ENCODE results near the gene ATXN1. TPM values are rescaled to one million over a fixed set of nuclear protein-coding genes. Genes with fewer than 3 reads are reported as not detected.

Gene ATXN1
- total RNA-seq, 4 donors from 2014 or later, result 42.4 to 74.9 (median 52.1) TPM

DNA sequence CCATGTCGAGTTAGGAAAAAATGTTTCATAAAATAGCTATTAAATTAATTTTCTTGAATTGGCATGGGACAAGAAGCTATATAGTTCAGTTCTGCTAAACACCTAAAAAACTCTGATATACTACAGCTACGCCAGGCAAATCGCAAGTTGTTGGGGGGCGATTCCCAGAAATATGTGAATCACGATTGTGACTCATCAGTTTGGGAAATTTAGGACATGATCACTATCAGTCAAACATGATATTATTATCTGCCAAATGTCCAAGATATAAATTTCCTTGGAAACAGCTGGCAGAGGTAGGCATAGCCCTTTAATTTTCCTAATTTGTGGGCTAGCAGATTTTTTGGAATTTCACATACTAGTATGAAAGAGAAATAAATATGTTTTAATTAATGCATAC lies 123.6 kb downstream of the ATXN1 start:
- Histone ChIP-seq H3K4me3 (no peak overlapping the region), H3K9me3 (no peaks in the 10 kb centered on the region), H3K27me3 (no peaks in the 10 kb centered on the region), H3K4me1 (peaks cover 0 to 6% (median 3%) of the 10 kb centered on the region in 4 donors), H3K27ac (replicated peaks in 1 of 4) (no peak overlapping the region), H3K36me3 (peaks cover 0 to 11% (median 6%) of the 10 kb centered on the region in 4 donors)
- 76% methylated on average over 5 of the region's 5 CpGs for WGBS
- TF ChIP-seq POLR2AphosphoS5 (IDR thresholded peaks at IDR 0.05) (no peak), EP300 (IDR thresholded peaks at IDR 0.05) (no peak), POLR2A (IDR thresholded peaks at IDR 0.05; ENCODE audit: low read depth) (no peak)
- TF ChIP-seq, protein P1, sequence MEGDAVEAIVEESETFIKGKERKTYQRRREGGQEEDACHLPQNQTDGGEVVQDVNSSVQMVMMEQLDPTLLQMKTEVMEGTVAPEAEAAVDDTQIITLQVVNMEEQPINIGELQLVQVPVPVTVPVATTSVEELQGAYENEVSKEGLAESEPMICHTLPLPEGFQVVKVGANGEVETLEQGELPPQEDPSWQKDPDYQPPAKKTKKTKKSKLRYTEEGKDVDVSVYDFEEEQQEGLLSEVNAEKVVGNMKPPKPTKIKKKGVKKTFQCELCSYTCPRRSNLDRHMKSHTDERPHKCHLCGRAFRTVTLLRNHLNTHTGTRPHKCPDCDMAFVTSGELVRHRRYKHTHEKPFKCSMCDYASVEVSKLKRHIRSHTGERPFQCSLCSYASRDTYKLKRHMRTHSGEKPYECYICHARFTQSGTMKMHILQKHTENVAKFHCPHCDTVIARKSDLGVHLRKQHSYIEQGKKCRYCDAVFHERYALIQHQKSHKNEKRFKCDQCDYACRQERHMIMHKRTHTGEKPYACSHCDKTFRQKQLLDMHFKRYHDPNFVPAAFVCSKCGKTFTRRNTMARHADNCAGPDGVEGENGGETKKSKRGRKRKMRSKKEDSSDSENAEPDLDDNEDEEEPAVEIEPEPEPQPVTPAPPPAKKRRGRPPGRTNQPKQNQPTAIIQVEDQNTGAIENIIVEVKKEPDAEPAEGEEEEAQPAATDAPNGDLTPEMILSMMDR (IDR thresholded peaks at IDR 0.05), result no peak
- DNase-seq (ENCODE audit: extremely low spot score), result no peak
- intact Hi-C loops (cut with DNase I), result no loop called here

DNA sequence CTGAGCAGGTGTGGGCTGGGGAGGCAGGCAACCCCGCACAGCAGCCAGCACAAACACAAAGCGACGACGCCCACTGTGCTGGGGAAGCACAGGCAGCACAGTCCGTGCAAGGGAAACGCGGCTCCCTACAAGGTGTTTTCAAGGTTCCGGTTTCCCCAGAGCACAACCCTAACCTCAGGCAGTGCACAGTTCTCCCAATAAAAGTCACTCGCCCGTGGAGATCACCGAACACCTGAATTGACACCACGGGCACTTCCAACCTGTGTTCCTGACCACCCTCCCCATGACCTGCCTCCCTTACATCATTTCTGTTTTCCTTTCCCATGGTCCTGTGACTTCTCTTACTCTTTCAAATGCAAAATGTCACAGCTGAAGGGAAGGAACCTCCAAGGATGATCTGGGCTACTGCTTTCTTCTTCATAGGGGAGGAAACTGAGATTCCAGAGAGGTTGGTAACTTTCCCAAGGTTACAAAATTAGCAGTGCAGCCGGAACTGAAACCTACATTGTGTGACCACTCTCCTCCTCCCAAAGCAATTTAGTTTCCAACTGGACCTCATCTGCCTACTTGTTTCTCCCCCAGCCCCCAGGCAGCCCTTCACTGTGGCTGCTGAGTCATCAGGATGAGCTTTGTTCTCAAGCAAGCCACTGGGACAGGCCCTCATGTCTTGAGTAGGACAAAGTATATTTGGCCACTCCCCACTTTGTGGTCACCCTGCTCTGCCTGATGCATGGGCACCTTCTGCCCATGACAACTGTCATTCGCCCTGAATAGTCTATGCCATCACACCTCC lies 125.3 kb downstream of the ATXN1 start:
- intact Hi-C loops (cut with DNase I), result no loop called here
- H3K4me3 ChIP-seq, result no peak overlapping the region
- H3K4me1 ChIP-seq, result peaks cover 0 to 6% (median 3%) of the 10 kb centered on the region in 4 donors
- no peak overlapping the region for H3K27ac ChIP-seq (replicated peaks in 1 of 4)
- WGBS, result 75% methylated on average over 14 of the region's 14 CpGs
- no peaks in the 10 kb centered on the region for H3K27me3 ChIP-seq
- DNase-seq (ENCODE audit: extremely low spot score), result peak; percentile 88
- peaks cover 0 to 11% (median 3%) of the 10 kb centered on the region in 4 donors for H3K36me3 ChIP-seq
- no peaks in the 10 kb centered on the region for H3K9me3 ChIP-seq
- TF ChIP-seq POLR2AphosphoS5 (IDR thresholded peaks at IDR 0.05) (no peak), EP300 (IDR thresholded peaks at IDR 0.05) (no peak), POLR2A (IDR thresholded peaks at IDR 0.05; ENCODE audit: low read depth) (no peak)
- TF ChIP-seq, protein P1 (IDR thresholded peaks at IDR 0.05), result no peak

DNA sequence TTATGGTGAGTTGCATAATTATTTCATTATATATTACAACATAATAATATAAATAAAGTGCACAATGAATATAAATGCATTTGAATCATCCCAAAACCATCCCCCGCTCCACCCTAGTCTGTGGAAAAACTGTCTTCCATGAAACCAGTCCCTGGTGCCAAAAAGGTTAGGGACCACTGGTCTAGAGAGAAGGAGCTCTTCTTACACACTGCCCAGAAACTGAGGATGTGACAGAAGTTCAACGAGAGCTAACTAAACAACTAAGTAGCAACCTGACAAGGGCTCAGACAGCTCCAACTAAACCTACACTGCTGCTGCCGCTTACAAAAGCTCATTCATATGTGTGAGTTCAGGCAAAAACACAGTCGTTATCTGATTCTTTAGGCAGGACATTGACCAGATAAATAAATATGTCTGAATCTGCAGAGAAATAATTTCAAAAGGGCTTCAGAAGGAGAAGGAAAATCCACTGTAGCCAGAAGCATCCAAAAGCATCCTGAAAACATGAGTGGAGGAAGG lies 125.9 kb downstream of the ATXN1 start:
- intact Hi-C loops (cut with DNase I), result no loop called here
- 91% methylated on average over 4 of the region's 4 CpGs for WGBS
- Histone ChIP-seq H3K27me3 (no peaks in the 10 kb centered on the region), H3K4me3 (no peak overlapping the region), H3K9me3 (no peaks in the 10 kb centered on the region), H3K27ac (replicated peaks in 1 of 4) (no peak overlapping the region), H3K4me1 (peaks cover 0 to 6% (median 3%) of the 10 kb centered on the region in 4 donors), H3K36me3 (peaks cover 0 to 11% (median 3%) of the 10 kb centered on the region in 4 donors)
- TF ChIP-seq POLR2A (IDR thresholded peaks at IDR 0.05; ENCODE audit: low read depth), result no peak
- TF ChIP-seq, protein P1 (IDR thresholded peaks at IDR 0.05), result no peak
- no peak for TF ChIP-seq POLR2AphosphoS5 (IDR thresholded peaks at IDR 0.05)
- TF ChIP-seq EP300 (IDR thresholded peaks at IDR 0.05), result no peak
- DNase-seq (ENCODE audit: extremely low spot score), result peak; percentile 74

GRCh38 chr6:16634855-16635254 lies 126.4 kb downstream of the ATXN1 start:
- Histone ChIP-seq H3K27ac (replicated peaks in 1 of 4) (no peak overlapping the region), H3K36me3 (peaks cover 0 to 11% (median 3%) of the 10 kb centered on the region in 4 donors), H3K27me3 (no peaks in the 10 kb centered on the region), H3K4me1 (peaks cover 0 to 6% (median 3%) of the 10 kb centered on the region in 4 donors), H3K9me3 (no peaks in the 10 kb centered on the region), H3K4me3 (no peak overlapping the region)
- DNase-seq (ENCODE audit: extremely low spot score), result peak; percentile 60
- TF ChIP-seq POLR2AphosphoS5 (IDR thresholded peaks at IDR 0.05) (no peak), POLR2A (IDR thresholded peaks at IDR 0.05; ENCODE audit: low read depth) (no peak), EP300 (IDR thresholded peaks at IDR 0.05) (no peak)
- TF ChIP-seq, protein P1 (IDR thresholded peaks at IDR 0.05), result no peak
- 87% methylated on average over 5 of the region's 5 CpGs for whole genome bisulfite sequencing
- intact Hi-C loops (cut with DNase I), result no loop called here
